Renal cortex interstitium (tissue), 15 donors: Measurements from ENCODE around the gene PSD4. TPM values are rescaled to one million over a fixed set of nuclear protein-coding genes. Genes with fewer than 3 reads are reported as not detected.

Experiments used
- DNase-seq, 11 donors: peaks; one replicate each; pipeline ENCODE4 v3.0.0-alpha.2; 2013; ENCODE audit warnings: low read depth in 9 of 11, low spot score in 4 of 11; ENCODE audit errors: extremely low read depth in 1 of 11
- long read RNA-seq, 16 experiments: transcript quantifications; one replicate each; lab custom pipeline, GENCODE V29; 2026
- polyA plus RNA-seq, 3 donors: library from polyadenylated mRNA; unstranded; fragments of 120-200 nt; gene quantifications; one replicate each; pipeline ENCODE4 v1.2.1, GENCODE V29; 2013; ENCODE audit not compliant: insufficient read length in 3 of 3

The PSD4 gene
- polyA plus RNA-seq: 10 to 100 TPM in 1 of 3 donors, 1 to 10 TPM in 2; 7.1 to 11.1 (median 9.4) TPM
- long read RNA-seq, donor 1, partial matches to known transcripts: 0 of 1 reads
- long read RNA-seq, donor 1, other reads (novel, unspliced or antisense): 0 of 1 reads
- long read RNA-seq, donor 2, partial matches to known transcripts: 0 of 2 reads
- long read RNA-seq, donor 2, other reads (novel, unspliced or antisense): 0 of 2 reads
- long read RNA-seq, donor 3, partial matches to known transcripts: 0 of 4 reads
- long read RNA-seq, donor 3, other reads (novel, unspliced or antisense): 0 of 4 reads
- long read RNA-seq, donor 4, partial matches to known transcripts: 0 of 2 reads
- long read RNA-seq, donor 4, other reads (novel, unspliced or antisense): 0 of 2 reads
- long read RNA-seq, donor 5: 0 reads
- long read RNA-seq, donor 6, partial matches to known transcripts: 0 of 4 reads
- long read RNA-seq, donor 6, other reads (novel, unspliced or antisense): 0 of 4 reads
- long read RNA-seq, donor 7, partial matches to known transcripts: 0 of 2 reads
- long read RNA-seq, donor 7, other reads (novel, unspliced or antisense): 0 of 2 reads
- long read RNA-seq, donor 8, transcript PSD4-207 (2 exons, 2,424 nt): major isoform, 8 of 11 reads
- long read RNA-seq, donor 8, partial matches to known transcripts: 0 of 11 reads
- long read RNA-seq, donor 8, other reads (novel, unspliced or antisense): 0 of 11 reads
- long read RNA-seq, donor 9, partial matches to known transcripts: 0 of 4 reads
- long read RNA-seq, donor 9, other reads (novel, unspliced or antisense): 0 of 4 reads
- long read RNA-seq, donor 10, transcript PSD4-207 (2 exons, 2,424 nt): major isoform, 6 of 6 reads
- long read RNA-seq, donor 10, partial matches to known transcripts: 0 of 6 reads
- long read RNA-seq, donor 10, other reads (novel, unspliced or antisense): 0 of 6 reads
- long read RNA-seq, donor 11, partial matches to known transcripts: 0 of 3 reads
- long read RNA-seq, donor 11, other reads (novel, unspliced or antisense): 0 of 3 reads
- long read RNA-seq, donor 12, partial matches to known transcripts: 0 of 2 reads
- long read RNA-seq, donor 12, other reads (novel, unspliced or antisense): 0 of 2 reads
- long read RNA-seq, donor 13, partial matches to known transcripts: 0 of 5 reads
- long read RNA-seq, donor 13, other reads (novel, unspliced or antisense): 0 of 5 reads
- long read RNA-seq, donor 14, partial matches to known transcripts: 0 of 2 reads
- long read RNA-seq, donor 14, other reads (novel, unspliced or antisense): 0 of 2 reads
- long read RNA-seq, donor 15, partial matches to known transcripts: 0 of 2 reads
- long read RNA-seq, donor 15, other reads (novel, unspliced or antisense): 0 of 2 reads
- long read RNA-seq, donor 16, transcript PSD4-207 (2 exons, 2,424 nt): major isoform, 5 of 7 reads
- long read RNA-seq, donor 16, partial matches to known transcripts: 0 of 7 reads
- long read RNA-seq, donor 16, other reads (novel, unspliced or antisense): 0 of 7 reads

- DNase-seq: no peak
Measured at GRCh38 chr2:113173542-113174375, at the start of gene PSD4. TSS of gene PSD4 (plus strand) at chr2:113173971. CDS start at chr2:113182457, 8,486 bp downstream.

- DNase-seq: no peak
Measured at GRCh38 chr2:113124181-113124961, 49.4 kb upstream of the PSD4 start.

- DNase-seq: no peak
Measured at GRCh38 chr2:113124984-113125855, 48.6 kb upstream of the PSD4 start.

- DNase-seq: no peak
Measured at GRCh38 chr2:113126845-113127645, 46.7 kb upstream of the PSD4 start, which contains the start of gene IL1RN. TSS of gene IL1RN (plus strand) at chr2:113127598. CDS start at chr2:113127625, 27 bp downstream.

GRCh38 chr2:113127646-113128570 lies 45.9 kb upstream of the PSD4 start:
- no peak for DNase-seq

GRCh38 chr2:113129519-113130078 lies 44.2 kb upstream of the PSD4 start:
- no peak for DNase-seq

- no peak for DNase-seq
Measured at GRCh38 chr2:113131352-113132185, 42.2 kb upstream of the PSD4 start.

GRCh38 chr2:113132414-113133021 lies 41.3 kb upstream of the PSD4 start:
- DNase-seq: no peak

- DNase-seq: no peak
Measured at GRCh38 chr2:113133704-113134598, 39.8 kb upstream of the PSD4 start.

- no peak for DNase-seq
Measured at GRCh38 chr2:113134717-113135116, 39.1 kb upstream of the PSD4 start.

- no peak for DNase-seq
Measured at GRCh38 chr2:113135317-113135716, 38.5 kb upstream of the PSD4 start.
